K562 treated with DMSO at 1 percent for 48 hours (cell line): ENCODE data around the gene PAQR3. TPM values are rescaled to one million over a fixed set of nuclear protein-coding genes. Genes with fewer than 3 reads are reported as not detected.

Experiments
- total RNA-seq: library from RNA; unstranded; fragments of 300-600 nt; gene quantifications from 2 replicates; pipeline ENCODE4 v1.2.3, GENCODE V29; 2022; ENCODE audit warnings: low replicate concordance; ENCODE audit errors: extremely low read depth

PAQR3 gene
- total RNA-seq = not detected in 2 replicates

GRCh38 chr4:78938868-78939666 lies at the start of gene PAQR3:
TSS of gene PAQR3 (minus strand) at chr4:78939438. CDS start at chr4:78939224, 214 bp downstream.

Other genes starting within 250 kb of the PAQR3 start
- gene BMP2K, start 163.1 kb downstream of the PAQR3 start, total RNA-seq = not detected in 2 replicates